Stomach (tissue), 9 donors: ENCODE measurements around the gene PLEKHO1. TPM values are rescaled to one million over a fixed set of nuclear protein-coding genes. Genes with fewer than 3 reads are reported as not detected.
"Not testable (repeated sequence)": the region's sequence is repeated elsewhere in the genome, so short reads cannot be mapped to it uniquely, and the experiment has no call there.

Experiments used
- DNase-seq, 2 donors: peaks; one replicate each; pipeline versions ENCODE4 v3.0.0 to v3.0.0-alpha.2; 2013 to 2019
- H3K27ac ChIP-seq, 5 donors: fragments of 200-600 bp in 4 of 5; sonication (generic) in 4 of 5; one replicate each; pipeline ENCODE4 v1.5.1; 2013 to 2019; ENCODE audit warnings: mild to moderate bottlenecking in 1 of 5, moderate library complexity in 1 of 5
- H3K27me3 ChIP-seq, 3 donors: fragments of 200-600 bp; sonication (generic); one replicate each; pipeline ENCODE4 v1.5.1; 2017 to 2019; ENCODE audit warnings: mixed run types in 1 of 3
- H3K36me3 ChIP-seq, 4 donors: fragments of 200-600 bp; sonication (generic); 1 replicate in 3 of 4; 2 replicates in 1 of 4; pipeline ENCODE4 v1.5.1; 2016 to 2019
- H3K4me1 ChIP-seq, 4 donors: fragments of 200-600 bp; sonication (generic); one replicate each; pipeline ENCODE4 v1.5.1; 2016 to 2019
- H3K4me3 ChIP-seq, 4 donors: fragments of 200-600 bp; sonication (generic) in 3 of 4; one replicate each; pipeline ENCODE4 v1.5.1; 2016 to 2019; ENCODE audit warnings: mild to moderate bottlenecking in 1 of 4
- H3K9me3 ChIP-seq, 4 donors: fragments of 200-600 bp; sonication (generic); one replicate each; pipeline ENCODE4 v1.5.1; 2016 to 2019
- CTCF ChIP-seq, 7 experiments: fragments of 450-650 bp in 4 of 7; fragments of 200-600 bp in 3 of 7; sonication (generic) in 3 of 7; IDR thresholded peaks; one replicate each; pipeline ENCODE4 v1.5.1; 2016 to 2019; ENCODE audit warnings: antibody characterized with exemption in 7 of 7, control low read depth in 2 of 7, mild to moderate bottlenecking in 1 of 7
- EP300 ChIP-seq: sonication (generic); formaldehyde crosslinking; IDR thresholded peaks from one replicate; pipeline ENCODE4 v1.6.1; 2017; ENCODE audit warnings: antibody characterized with exemption
- POLR2A ChIP-seq, 4 donors: fragments of 450-650 bp; IDR thresholded peaks; one replicate each; pipeline ENCODE4 v1.6.1; 2016; ENCODE audit warnings: antibody characterized with exemption in 4 of 4, control low read depth in 2 of 4, mild to moderate bottlenecking in 1 of 4, moderate library complexity in 1 of 4
- POLR2AphosphoS5 ChIP-seq, 3 donors: sonication (generic); formaldehyde crosslinking; IDR thresholded peaks; one replicate each; pipeline ENCODE4 v1.6.1; 2016; ENCODE audit warnings: antibody characterized with exemption in 3 of 3
- WGBS, 5 donors: extraction: QIAGEN DNeasy Blood & Tissue Kit in 3 of 5; methylation state at CpG; one replicate each; pipeline versions ENCODE4 v1.1.5 to v1.1.7; 2013 to 2018; 5-methylcytosine and 5-hydroxymethylcytosine counted together
- intact Hi-C: fragments of 100-400 bp; cut with DNase I; formaldehyde crosslinking; loops from one replicate; pipeline ENCODE4 v1.15.1; 2023; ENCODE audit warnings: low total_unique reads
- polyA plus RNA-seq, 3 donors: library from polyadenylated mRNA; stranded (reverse); fragments of 200-250 nt; gene quantifications; one replicate each; pipeline ENCODE4 v1.2.3, GENCODE V29; 2013
- total RNA-seq, 5 donors: library from RNA; depleted of rRNA; stranded (reverse); fragments of >200 nt; gene quantifications; one replicate each; pipeline versions ENCODE4 v1.1.0 to v1.2.3, GENCODE V29; 2014 to 2016
- donor health status: healthy with polysubstance abuse.
- donor health status: Bipolar disorder and iron deficiency.
- donor health status: healthy.

The PLEKHO1 gene
- total and polyA plus RNA-seq, 8 donors, result 34.6 to 254 (median 64.1) TPM

GRCh38 chr1:150194381-150195031 is 44.8 kb downstream of the PLEKHO1 start:
- Histone ChIP-seq H3K27me3 (peaks cover 0 to 5% (median 0%) of the 10 kb centered on the region in 3 donors), H3K4me3 (no peak overlapping the region), H3K36me3 (no peaks in the 10 kb centered on the region), H3K27ac (no peak overlapping the region), H3K9me3 (no peaks in the 10 kb centered on the region), H3K4me1 (no peaks in the 10 kb centered on the region)
- TF ChIP-seq POLR2A (IDR thresholded peaks at IDR 0.05) (no peak), EP300 (no peak), POLR2AphosphoS5 (IDR thresholded peaks at IDR 0.05) (no peak), CTCF (IDR thresholded peaks at IDR 0.05) (no peak)
- whole genome bisulfite sequencing, 5 donors, result 81 to 91% (median 82%) methylated on average over 4 of the region's 4 CpGs
- intact Hi-C loops, result no loop called here
- DNase-seq, result no peak

GRCh38 chr1:150196417-150196816 is 46.7 kb downstream of the PLEKHO1 start:
- WGBS, 5 donors, result 74 to 85% (median 77%) methylated on average over 1 of the region's 1 CpG
- DNase-seq, result no peak
- Histone ChIP-seq H3K4me3 (no peak overlapping the region), H3K27me3 (peaks cover 0 to 5% (median 0%) of the 10 kb centered on the region in 3 donors), H3K4me1 (no peaks in the 10 kb centered on the region), H3K36me3 (no peaks in the 10 kb centered on the region), H3K9me3 (no peaks in the 10 kb centered on the region), H3K27ac (no peak overlapping the region)
- intact Hi-C loops, result no loop called here
- TF ChIP-seq CTCF (IDR thresholded peaks at IDR 0.05), result no peak
- TF ChIP-seq POLR2AphosphoS5 (IDR thresholded peaks at IDR 0.05), result no peak
- no peak for TF ChIP-seq EP300
- no peak for TF ChIP-seq POLR2A (IDR thresholded peaks at IDR 0.05)

- 71 to 86% (median 74%) methylated on average over 7 of the region's 7 CpGs for WGBS, 5 donors
These were observed 57.7 kb downstream of the PLEKHO1 start for GRCh38 chr1:150207281-150207971.

GRCh38 chr1:150208460-150208859 is 58.7 kb downstream of the PLEKHO1 start:
- H3K4me1 ChIP-seq, intact Hi-C loops, H3K27ac ChIP-seq, H3K36me3 ChIP-seq, H3K9me3 ChIP-seq, H3K27me3 ChIP-seq, H3K4me3 ChIP-seq, DNase-seq: not testable (repeated sequence)
- WGBS, 5 donors, result 88 to 91% (median 90%) methylated on average over 6 of the region's 6 CpGs

More at GRCh38 chr1:150207281-150207971, 57.7 kb downstream of the PLEKHO1 start:
- no peaks in the 10 kb centered on the region for H3K27me3 ChIP-seq
- no peaks in the 10 kb centered on the region for H3K9me3 ChIP-seq
- H3K36me3 ChIP-seq, result no peaks in the 10 kb centered on the region
- TF ChIP-seq POLR2A (IDR thresholded peaks at IDR 0.05), result no peak
- no peak for TF ChIP-seq POLR2AphosphoS5 (IDR thresholded peaks at IDR 0.05)
- no peak for TF ChIP-seq CTCF (IDR thresholded peaks at IDR 0.05)
- H3K4me3 ChIP-seq, result no peak overlapping the region
- no peak overlapping the region for H3K27ac ChIP-seq
- DNase-seq, result no peak
- no peaks in the 10 kb centered on the region for H3K4me1 ChIP-seq
- intact Hi-C loops, result no loop called here

Other genes starting within 250 kb of the PLEKHO1 start
- gene SV2A, start 232.1 kb upstream of the PLEKHO1 start, total RNA-seq, result 1 to 10 TPM in 3 of 5 donors, under 1 TPM in 1, not detected in 1; 0.58 to 4.6 (median 2.3) TPM
- 1 to 10 TPM in 1 of 3 donors, under 1 TPM in 2; 0.46 to 1.4 (median 1.00) TPM for gene SV2A, start 232.1 kb upstream of the PLEKHO1 start, polyA plus RNA-seq
- gene SF3B4, start 222.1 kb upstream of the PLEKHO1 start, total RNA-seq, result 10 to 100 TPM in 4 of 5 donors, 1 to 10 TPM in 1; 9.4 to 36.5 (median 19.3) TPM
- gene SF3B4, start 222.1 kb upstream of the PLEKHO1 start, polyA plus RNA-seq, result 10 to 100 TPM; 23.3 to 31.7 (median 30.5) TPM
- 100 to 1,000 TPM in 1 of 5 donors, 10 to 100 TPM in 2, 1 to 10 TPM in 2; 3.6 to 169 (median 22.2) TPM for gene MTMR11, start 213.0 kb upstream of the PLEKHO1 start, total RNA-seq
- gene MTMR11, start 213.0 kb upstream of the PLEKHO1 start, polyA plus RNA-seq, result 1 to 10 TPM; 3.5 to 6.9 (median 6.4) TPM
- gene OTUD7B, start 139.2 kb upstream of the PLEKHO1 start, total RNA-seq, result 10 to 100 TPM in 4 of 5 donors, 1 to 10 TPM in 1; 9.0 to 38.8 (median 25.9) TPM
- gene OTUD7B, start 139.2 kb upstream of the PLEKHO1 start, polyA plus RNA-seq, result 1 to 10 TPM; 2.2 to 6.0 (median 5.0) TPM
- gene VPS45, start 82.1 kb upstream of the PLEKHO1 start, total RNA-seq, result 10 to 100 TPM; 13.3 to 69.9 (median 41.9) TPM
- 10 to 100 TPM; 15.3 to 21.7 (median 15.9) TPM for gene VPS45, start 82.1 kb upstream of the PLEKHO1 start, polyA plus RNA-seq
- gene ANP32E, start 86.2 kb downstream of the PLEKHO1 start, total RNA-seq, result 10 to 100 TPM in 4 of 5 donors, 1 to 10 TPM in 1; 7.0 to 33.2 (median 15.2) TPM
- 10 to 100 TPM; 15.4 to 19.9 (median 19.5) TPM for gene ANP32E, start 86.2 kb downstream of the PLEKHO1 start, polyA plus RNA-seq
- gene CA14, start 107.9 kb downstream of the PLEKHO1 start, total RNA-seq, result 1 to 10 TPM in 2 of 5 donors, not detected in 3; 1.0 to 1.1 TPM
- 1 to 10 TPM in 1 of 3 donors, under 1 TPM in 1, not detected in 1; 0.68 to 1.4 TPM for gene CA14, start 107.9 kb downstream of the PLEKHO1 start, polyA plus RNA-seq
- gene APH1A, start 119.1 kb downstream of the PLEKHO1 start, total RNA-seq, result 100 to 1,000 TPM in 1 of 5 donors, 10 to 100 TPM in 4; 25.8 to 120 (median 49.1) TPM
- gene APH1A, start 119.1 kb downstream of the PLEKHO1 start, polyA plus RNA-seq, result 10 to 100 TPM; 87.8 to 95.1 (median 89.5) TPM
- gene C1orf54, start 122.9 kb downstream of the PLEKHO1 start, total RNA-seq, result 10 to 100 TPM in 1 of 5 donors, under 1 TPM in 1, not detected in 3; 0.43 to 40.8 TPM
- gene C1orf54, start 122.9 kb downstream of the PLEKHO1 start, polyA plus RNA-seq, result 10 to 100 TPM in 1 of 3 donors, 1 to 10 TPM in 2; 7.5 to 17.7 (median 8.7) TPM
- gene CIART, start 132.6 kb downstream of the PLEKHO1 start, total RNA-seq, result 10 to 100 TPM in 1 of 5 donors, 1 to 10 TPM in 3, not detected in 1; 2.7 to 31.5 (median 2.9) TPM
- 10 to 100 TPM in 1 of 3 donors, 1 to 10 TPM in 2; 4.0 to 12.8 (median 6.3) TPM for gene CIART, start 132.6 kb downstream of the PLEKHO1 start, polyA plus RNA-seq
- gene MRPS21, start 143.9 kb downstream of the PLEKHO1 start, total RNA-seq, result 10 to 100 TPM in 4 of 5 donors, 1 to 10 TPM in 1; 2.0 to 95.1 (median 48.3) TPM
- 100 to 1,000 TPM; 105 to 130 (median 115) TPM for gene MRPS21, start 143.9 kb downstream of the PLEKHO1 start, polyA plus RNA-seq
- 10 to 100 TPM; 40.3 to 99.1 (median 75.3) TPM for gene PRPF3, start 171.6 kb downstream of the PLEKHO1 start, total RNA-seq
- gene PRPF3, start 171.6 kb downstream of the PLEKHO1 start, polyA plus RNA-seq, result 10 to 100 TPM; 14.5 to 35.3 (median 25.7) TPM
- gene RPRD2, start 214.2 kb downstream of the PLEKHO1 start, total RNA-seq, result 10 to 100 TPM in 4 of 5 donors, 1 to 10 TPM in 1; 8.1 to 41.4 (median 20.9) TPM
- 1 to 10 TPM; 4.5 to 5.2 (median 4.6) TPM for gene RPRD2, start 214.2 kb downstream of the PLEKHO1 start, polyA plus RNA-seq